CD4-positive, CD25-positive, alpha-beta regulatory T cell (primary cell): ENCODE data around the gene NDC80. TPM values are rescaled to one million over a fixed set of nuclear protein-coding genes. Genes with fewer than 3 reads are reported as not detected.
"Not testable (repeated sequence)": the region's sequence is repeated elsewhere in the genome, so short reads cannot be mapped to it uniquely, and the experiment has no call there.

Source experiments
- ATAC-seq, 2 donors: fragments of 150-1000 bp; cut with Tn5 transposase; one replicate each; pipeline ENCODE4 v1.10.0; 2021; ENCODE audit warnings: low read depth in 2 of 2, moderate number of reproducible peaks in 2 of 2, moderate library complexity in 1 of 2
- DNase-seq, 3 donors: peaks; one replicate each; pipeline versions ENCODE4 v3.0.0 to v3.0.0-alpha.2; 2012 to 2022; ENCODE audit warnings: mixed read lengths in 1 of 3
- H3K27ac ChIP-seq: one replicate; pipeline ENCODE4 v1.7.0; 2013; ENCODE audit warnings: mild to moderate bottlenecking, low read length; ENCODE audit not compliant: insufficient read depth, poor library complexity, severe bottlenecking
- H3K27me3 ChIP-seq: one replicate; pipeline ENCODE4 v1.7.0; 2013; ENCODE audit warnings: low read length; ENCODE audit not compliant: control insufficient read depth, insufficient read depth
- H3K36me3 ChIP-seq: one replicate; pipeline ENCODE4 v1.7.0; 2013; ENCODE audit warnings: mild to moderate bottlenecking, low read length, moderate library complexity; ENCODE audit not compliant: control insufficient read depth, insufficient read depth
- H3K4me1 ChIP-seq: 2 replicates; pipeline ENCODE4 v1.7.0; 2013; ENCODE audit warnings: mild to moderate bottlenecking, low read length; ENCODE audit not compliant: insufficient read depth, control insufficient read depth, poor library complexity, severe bottlenecking
- H3K4me3 ChIP-seq: one replicate; pipeline ENCODE4 v1.7.0; 2013; ENCODE audit warnings: low read depth, mild to moderate bottlenecking, low read length, moderate library complexity
- H3K9me3 ChIP-seq, 2 experiments: 1 replicate in 1 of 2; 2 replicates in 1 of 2; pipeline ENCODE4 v1.7.0; 2013; ENCODE audit warnings: low read length in 2 of 2, mild to moderate bottlenecking in 1 of 2, moderate library complexity in 1 of 2; ENCODE audit not compliant: control insufficient read depth in 2 of 2
- H3K27ac Mint-ChIP-seq, 3 donors: one replicate each; pipeline ENCODE4 v1.8.0; 2020 to 2022; ENCODE audit warnings: mild to moderate bottlenecking in 3 of 3, mixed read lengths in 3 of 3, moderate library complexity in 2 of 3
- H3K27me3 Mint-ChIP-seq: one replicate; pipeline ENCODE4 v1.8.0; 2022; ENCODE audit warnings: mild to moderate bottlenecking, mixed read lengths
- H3K36me3 Mint-ChIP-seq: one replicate; pipeline ENCODE4 v1.8.0; 2020; ENCODE audit warnings: mixed read lengths
- H3K4me1 Mint-ChIP-seq, 4 donors: one replicate each; pipeline ENCODE4 v1.8.0; 2020 to 2022; ENCODE audit warnings: mixed read lengths in 4 of 4, mild to moderate bottlenecking in 1 of 4
- H3K4me3 Mint-ChIP-seq, 4 donors: one replicate each; pipeline ENCODE4 v1.8.0; 2020 to 2022; ENCODE audit warnings: mild to moderate bottlenecking in 4 of 4, mixed read lengths in 4 of 4, moderate library complexity in 3 of 4
- H3K9me3 Mint-ChIP-seq, 7 donors: one replicate each; pipeline ENCODE4 v1.8.0; 2020 to 2022; ENCODE audit warnings: mixed read lengths in 7 of 7, mild to moderate bottlenecking in 3 of 7, moderate library complexity in 2 of 7
- polyA plus RNA-seq, 4 donors: library from polyadenylated mRNA; unstranded; fragments of 300-500 nt; fragmentation: Illumina TruSeq; gene quantifications; one replicate each; pipeline ENCODE4 v1.2.3, GENCODE V29; 2021
- total RNA-seq: library from RNA; stranded (reverse); gene quantifications from one replicate; pipeline ENCODE4 v1.2.3, GENCODE V29; 2022

NDC80 gene
- total and polyA plus RNA-seq, 5 donors from 2014 or later: 9.5 to 20.3 (median 11.3) TPM

- not testable (repeated sequence) for H3K27me3 ChIP-seq
- ATAC-seq: peak; percentile 55 to 60
- H3K36me3 ChIP-seq: peaks cover 31% of the 10 kb centered on the region
Measured at GRCh38 chr18:2541925-2542563, 29.3 kb upstream of the NDC80 start.

GRCh38 chr18:2545155-2545554 lies 26.2 kb upstream of the NDC80 start:
- H3K4me3 Mint-ChIP-seq: no peak overlapping the region
- H3K27ac Mint-ChIP-seq: no peak overlapping the region
- H3K27me3 Mint-ChIP-seq: no peaks in the 10 kb centered on the region
- Histone ChIP-seq H3K36me3 (peaks cover 21% of the 10 kb centered on the region), H3K27ac (no peak overlapping the region), H3K9me3 (no peaks in the 10 kb centered on the region), H3K4me3 (no peak overlapping the region), H3K27me3 (no peaks in the 10 kb centered on the region), H3K4me1 (peaks cover 6% of the 10 kb centered on the region)
- peaks cover 20 to 32% (median 25%) of the 10 kb centered on the region in 4 donors for H3K4me1 Mint-ChIP-seq
- no peak for DNase-seq
- H3K36me3 Mint-ChIP-seq: peaks cover 26% of the 10 kb centered on the region
- no peak for ATAC-seq
- H3K9me3 Mint-ChIP-seq: no peaks in the 10 kb centered on the region

More at GRCh38 chr18:2541925-2542563, 29.3 kb upstream of the NDC80 start:
- not testable (repeated sequence) for H3K9me3 Mint-ChIP-seq, H3K4me3 Mint-ChIP-seq, H3K27me3 Mint-ChIP-seq, H3K4me3 ChIP-seq, H3K27ac Mint-ChIP-seq, H3K27ac ChIP-seq, H3K9me3 ChIP-seq, H3K4me1 ChIP-seq
- H3K36me3 Mint-ChIP-seq: peaks cover 19% of the 10 kb centered on the region
- peak in 2 of 3 donors; percentile 45 to 56 for DNase-seq
- H3K4me1 Mint-ChIP-seq: peaks cover 8 to 14% (median 8%) of the 10 kb centered on the region in 4 donors

- Mint-ChIP-seq H3K4me1 (peaks cover 20 to 36% (median 25%) of the 10 kb centered on the region in 4 donors), H3K36me3 (peaks cover 37% of the 10 kb centered on the region), H3K4me3 (no peak overlapping the region), H3K27me3 (no peaks in the 10 kb centered on the region), H3K27ac (peak overlapping the region; percentile 11 to 39 (median 39)), H3K9me3 (no peaks in the 10 kb centered on the region)
- Histone ChIP-seq H3K4me1 (no peaks in the 10 kb centered on the region), H3K9me3 (no peaks in the 10 kb centered on the region), H3K4me3 (no peak overlapping the region), H3K36me3 (peaks cover 34% of the 10 kb centered on the region), H3K27ac (no peak overlapping the region), H3K27me3 (no peaks in the 10 kb centered on the region)
- DNase-seq (peak in 2 of 3 donors; percentile 54 to 72), ATAC-seq (peak in 1 of 2 donors; percentile 63)
Measured at GRCh38 chr18:2547477-2548087, 23.8 kb upstream of the NDC80 start.

- H3K9me3 Mint-ChIP-seq: no peaks in the 10 kb centered on the region
- ATAC-seq (no peak), DNase-seq (no peak)
- no peak overlapping the region for H3K27ac Mint-ChIP-seq
- no peaks in the 10 kb centered on the region for H3K27me3 ChIP-seq
- no peaks in the 10 kb centered on the region for H3K27me3 Mint-ChIP-seq
- H3K27ac ChIP-seq: no peak overlapping the region
- H3K4me3 Mint-ChIP-seq: no peak overlapping the region
- peaks cover 32% of the 10 kb centered on the region for H3K36me3 ChIP-seq
- no peaks in the 10 kb centered on the region for H3K9me3 ChIP-seq
- no peaks in the 10 kb centered on the region for H3K4me1 ChIP-seq
- H3K4me3 ChIP-seq: no peak overlapping the region
- peaks cover 20 to 39% (median 31%) of the 10 kb centered on the region in 4 donors for H3K4me1 Mint-ChIP-seq
- H3K36me3 Mint-ChIP-seq: peaks cover 43% of the 10 kb centered on the region
Measured at GRCh38 chr18:2549462-2549861, 21.9 kb upstream of the NDC80 start.

DNA sequence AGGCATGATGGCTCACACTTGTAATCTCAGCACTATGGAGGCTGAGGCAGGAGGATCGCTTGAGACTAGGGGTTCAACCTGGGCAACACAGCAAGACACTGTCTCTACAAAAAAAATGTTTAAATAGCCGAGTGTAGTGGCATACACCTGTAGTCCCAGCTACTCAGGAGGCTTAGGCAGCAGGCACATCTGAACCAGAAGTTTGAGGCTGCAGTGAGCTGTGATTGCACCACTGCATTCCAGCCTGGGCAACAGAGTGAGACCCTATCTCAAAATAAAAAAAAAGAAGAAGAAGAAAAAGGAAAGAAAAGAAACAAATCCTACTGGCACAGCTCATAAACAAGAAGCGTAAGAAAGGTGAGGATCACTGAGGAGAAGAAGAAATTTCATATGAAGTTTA lies 19.9 kb upstream of the NDC80 start:
- Mint-ChIP-seq H3K4me3 (no peak overlapping the region), H3K27me3 (no peaks in the 10 kb centered on the region), H3K4me1 (peaks cover 16 to 36% (median 29%) of the 10 kb centered on the region in 4 donors), H3K9me3 (no peaks in the 10 kb centered on the region), H3K27ac (peak overlapping the region in 2 of 3 donors; percentile 7 to 31), H3K36me3 (peaks cover 37% of the 10 kb centered on the region)
- H3K27ac ChIP-seq: no peak overlapping the region
- H3K27me3 ChIP-seq: no peaks in the 10 kb centered on the region
- H3K36me3 ChIP-seq: peaks cover 28% of the 10 kb centered on the region
- no peaks in the 10 kb centered on the region for H3K4me1 ChIP-seq
- no peak overlapping the region for H3K4me3 ChIP-seq
- DNase-seq (no peak), ATAC-seq (no peak)
- no peaks in the 10 kb centered on the region for H3K9me3 ChIP-seq

DNA sequence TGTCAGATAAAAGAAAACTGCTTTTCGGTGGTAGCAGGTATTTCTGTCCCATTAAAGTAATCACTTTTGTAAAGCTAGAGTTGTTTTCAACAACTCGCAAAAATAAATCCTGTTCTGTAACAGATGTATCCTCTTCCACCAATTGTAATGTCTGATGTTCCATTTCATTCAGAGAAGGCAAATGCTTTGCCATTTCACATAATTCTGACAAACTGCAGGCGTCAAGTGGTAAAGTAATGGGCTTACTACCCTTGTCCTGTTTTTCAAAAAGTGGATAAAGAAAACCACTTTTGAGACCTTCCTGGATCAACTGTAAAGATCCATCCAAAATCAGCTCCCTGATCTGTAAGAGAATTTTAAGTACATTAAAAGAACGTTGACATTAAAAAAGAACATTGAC lies 16.7 kb upstream of the NDC80 start:
- H3K27ac Mint-ChIP-seq: no peak overlapping the region
- H3K36me3 Mint-ChIP-seq: peaks cover 32% of the 10 kb centered on the region
- DNase-seq: no peak
- no peaks in the 10 kb centered on the region for H3K27me3 Mint-ChIP-seq
- no peak for ATAC-seq
- H3K9me3 ChIP-seq: no peaks in the 10 kb centered on the region
- H3K4me3 Mint-ChIP-seq: no peak overlapping the region
- H3K27ac ChIP-seq: no peak overlapping the region
- H3K27me3 ChIP-seq: no peaks in the 10 kb centered on the region
- H3K9me3 Mint-ChIP-seq: no peaks in the 10 kb centered on the region
- H3K36me3 ChIP-seq: peaks cover 23% of the 10 kb centered on the region
- H3K4me3 ChIP-seq: no peak overlapping the region
- H3K4me1 Mint-ChIP-seq: peaks cover 6 to 28% (median 23%) of the 10 kb centered on the region in 4 donors
- no peaks in the 10 kb centered on the region for H3K4me1 ChIP-seq

DNA sequence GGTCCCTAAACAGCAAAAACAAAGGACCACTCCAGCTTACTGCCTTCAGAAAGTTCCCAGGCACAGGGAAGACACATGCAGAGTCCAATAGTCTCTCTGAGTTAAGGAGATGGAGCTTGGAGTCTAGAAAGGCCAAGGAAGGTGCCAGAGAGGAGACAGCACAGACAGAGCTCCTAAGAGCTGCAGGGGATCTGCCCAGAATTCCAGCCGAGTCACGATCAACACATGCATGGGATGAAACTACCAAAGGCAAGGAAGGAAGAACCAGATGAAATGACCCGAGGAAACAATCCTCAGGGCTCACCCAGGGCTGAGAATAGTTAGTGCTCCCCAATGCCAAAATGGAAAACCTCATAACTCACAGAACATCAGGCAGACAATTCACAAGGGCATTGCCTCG lies 15.5 kb upstream of the NDC80 start:
- DNase-seq (no peak), ATAC-seq (no peak)
- H3K36me3 ChIP-seq: peaks cover 15% of the 10 kb centered on the region
- no peak overlapping the region for H3K27ac ChIP-seq
- peaks cover 24% of the 10 kb centered on the region for H3K36me3 Mint-ChIP-seq
- no peaks in the 10 kb centered on the region for H3K4me1 ChIP-seq
- no peaks in the 10 kb centered on the region for H3K9me3 ChIP-seq
- no peaks in the 10 kb centered on the region for H3K9me3 Mint-ChIP-seq
- H3K4me1 Mint-ChIP-seq: peaks cover 6 to 28% (median 23%) of the 10 kb centered on the region in 4 donors
- no peak overlapping the region for H3K4me3 ChIP-seq
- H3K27me3 Mint-ChIP-seq: no peaks in the 10 kb centered on the region
- no peak overlapping the region for H3K4me3 Mint-ChIP-seq
- no peaks in the 10 kb centered on the region for H3K27me3 ChIP-seq
- no peak overlapping the region for H3K27ac Mint-ChIP-seq

DNA sequence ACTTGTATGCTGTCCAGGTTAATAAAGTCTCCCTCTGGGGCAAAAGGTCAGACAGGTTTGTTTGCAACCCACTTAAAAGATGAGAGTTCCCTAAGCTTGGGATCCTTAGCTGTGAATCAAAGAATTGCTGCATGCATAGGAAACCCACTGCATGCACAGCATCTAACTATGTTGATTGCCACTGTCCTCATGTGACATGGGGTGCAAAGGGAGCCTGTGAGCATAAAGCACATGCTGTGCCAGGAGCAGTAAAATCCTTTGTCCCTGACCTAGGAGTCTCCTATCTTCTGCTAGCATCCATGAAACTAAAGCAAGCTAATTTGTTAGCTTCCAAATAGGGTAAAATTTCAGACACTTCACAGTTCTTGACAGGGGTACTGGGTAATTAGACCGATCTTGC lies 13.8 kb upstream of the NDC80 start:
- ATAC-seq (no peak), DNase-seq (no peak)
- peaks cover 14 to 31% (median 24%) of the 10 kb centered on the region in 4 donors for H3K4me1 Mint-ChIP-seq
- no peaks in the 10 kb centered on the region for H3K4me1 ChIP-seq
- H3K9me3 ChIP-seq: no peaks in the 10 kb centered on the region
- H3K4me3 Mint-ChIP-seq: no peak overlapping the region
- H3K27ac ChIP-seq: no peak overlapping the region
- H3K27me3 ChIP-seq: no peaks in the 10 kb centered on the region
- no peaks in the 10 kb centered on the region for H3K27me3 Mint-ChIP-seq
- no peak overlapping the region for H3K27ac Mint-ChIP-seq
- H3K9me3 Mint-ChIP-seq: no peaks in the 10 kb centered on the region
- H3K4me3 ChIP-seq: no peak overlapping the region
- peaks cover 13% of the 10 kb centered on the region for H3K36me3 ChIP-seq
- peaks cover 25% of the 10 kb centered on the region for H3K36me3 Mint-ChIP-seq
